HepG2 (cell line): Measurements from ENCODE around the gene ELP1. TPM values are rescaled to one million over a fixed set of nuclear protein-coding genes. Genes with fewer than 3 reads are reported as not detected.

Experiments
- ATAC-seq: fragments of 200-7000 bp; cut with Tn5 transposase; 3 replicates; pipeline ENCODE4 v1.9.1; 2020; ENCODE audit warnings: mild to moderate bottlenecking, moderate library complexity
- BruUV-seq: library from RNA; stranded (reverse); fragments of 400-500 nt; replicated peaks from 2 replicates; lab custom pipeline; 2021; lab: Mats Ljungman, UMichigan
- CTCF ChIA-PET: fragments of 300-600 bp; formaldehyde crosslinking; extraction: SDS; loops from one replicate; lab custom pipeline; 2021; ENCODE audit warnings: low total read pairs, inconsistent platforms, low intra/inter-chr PET ratio; lab: Yijun Ruan, JAX
- POLR2A ChIA-PET: fragments of 350-600 bp; sonication (Branson Sonifier 250); formaldehyde crosslinking; loops from one replicate; lab custom pipeline; 2020; ENCODE audit warnings: antibody characterized with exemption, inconsistent platforms; lab: Yijun Ruan, JAX
- DNase-seq: peaks from one replicate; pipeline ENCODE4 v3.0.0-alpha.2; 2015; ENCODE audit warnings: low spot score
- FAIRE-seq: peaks from 3 replicates; lab custom pipeline; 2011; peaks lifted over from hg19 to GRCh38; lab: Jason Lieb, UNC
- H2AFZ ChIP-seq: one replicate; pipeline ENCODE4 v1.6.1; 2011; ENCODE audit warnings: low read length, inconsistent platforms
- H3K27ac ChIP-seq: fragments of 300-600 bp; 3 replicates; pipeline ENCODE4 v1.8.0; 2011; ENCODE audit warnings: mixed run types, mild to moderate bottlenecking, mixed read lengths, low read length, inconsistent platforms; ENCODE audit not compliant: insufficient read depth; ENCODE audit errors: extremely low read length
- H3K27me3 ChIP-seq, 2 experiments: fragments of 200-600 bp in 1 of 2; 2 replicates in 1 of 2; 3 replicates in 1 of 2; pipeline versions ENCODE4 v1.6.0 to v1.8.0; 2011; ENCODE audit warnings: low read length in 2 of 2, mild to moderate bottlenecking in 2 of 2, moderate library complexity in 2 of 2, inconsistent platforms in 1 of 2; ENCODE audit not compliant: insufficient read depth in 2 of 2, control insufficient read depth in 1 of 2
- H3K36me3 ChIP-seq, 2 experiments: fragments of 200-600 bp in 1 of 2; replicated peaks in 1 of 2; 2 replicates in 1 of 2; 3 replicates in 1 of 2; pipeline versions ENCODE4 v1.5.1 to v1.8.0; 2011; ENCODE audit warnings: low read length in 2 of 2, inconsistent platforms in 1 of 2; ENCODE audit not compliant: insufficient read depth in 2 of 2, control insufficient read depth in 1 of 2
- H3K4me1 ChIP-seq: 2 replicates; pipeline ENCODE4 v1.5.1; 2012; ENCODE audit warnings: low read length, inconsistent platforms; ENCODE audit not compliant: insufficient read depth
- H3K4me2 ChIP-seq: 2 replicates; pipeline ENCODE4 v1.6.0; 2011; ENCODE audit warnings: low read depth, low read length, inconsistent platforms
- H3K4me3 ChIP-seq, 3 experiments: fragments of 200-600 bp in 1 of 3; sonication (generic), shearing (Covaris generic) in 1 of 3; replicated peaks in 1 of 3; 2 replicates each; pipeline ENCODE4 v1.5.1; 2011 to 2016; ENCODE audit warnings: low read length in 3 of 3, inconsistent platforms in 2 of 3, low read depth in 2 of 3, mild to moderate bottlenecking in 2 of 3, control low read depth in 1 of 3, mixed read lengths in 1 of 3; ENCODE audit not compliant: insufficient read depth in 1 of 3
- H3K79me2 ChIP-seq: one replicate; pipeline ENCODE4 v1.6.1; 2011; ENCODE audit warnings: low read length, inconsistent platforms; ENCODE audit not compliant: insufficient read depth
- H3K9ac ChIP-seq: 2 replicates; pipeline ENCODE4 v1.6.0; 2011; ENCODE audit warnings: mild to moderate bottlenecking, low read depth, low read length, inconsistent platforms; ENCODE audit not compliant: insufficient read depth
- H3K9me3 ChIP-seq: 2 replicates; pipeline ENCODE4 v1.5.1; 2012; ENCODE audit warnings: mild to moderate bottlenecking, low read length
- H4K20me1 ChIP-seq: 2 replicates; pipeline ENCODE4 v1.6.0; 2011; ENCODE audit warnings: inconsistent platforms, mild to moderate bottlenecking, low read length, moderate library complexity; ENCODE audit not compliant: insufficient read depth
- HOXA7 ChIP-seq: sonication (generic); formaldehyde crosslinking; IDR thresholded peaks from 2 replicates; pipeline ENCODE4 v1.8.1; 2022; ENCODE audit warnings: mild to moderate bottlenecking, missing genetic modification reagents, moderate library complexity
- PCBP1 ChIP-seq: fragments of 200-400 bp; formaldehyde crosslinking; IDR thresholded peaks from 2 replicates; pipeline ENCODE4 v1.6.1; 2017; ENCODE audit warnings: mild to moderate bottlenecking, low read depth, low read length, borderline replicate concordance
- RXRB ChIP-seq: IDR thresholded peaks from 2 replicates; pipeline ENCODE4 v1.6.1; 2016; ENCODE audit warnings: borderline replicate concordance, missing genetic modification reagents, missing compliant biosample characterization
- SMC3 ChIP-seq: IDR thresholded peaks from 2 replicates; pipeline ENCODE4 v1.6.1; 2011; ENCODE audit warnings: low read length, improper control_type of control experiment
- STAG1 ChIP-seq: sonication (generic); formaldehyde crosslinking; IDR thresholded peaks from 2 replicates; pipeline ENCODE4 v1.4.0; 2020; ENCODE audit warnings: missing genetic modification reagents
- TBP ChIP-seq: sonication (generic); formaldehyde crosslinking; IDR thresholded peaks from 2 replicates; pipeline ENCODE4 v1.5.0; 2020; ENCODE audit warnings: missing genetic modification reagents
- TEAD3 ChIP-seq: optimal IDR thresholded peaks from 2 replicates; pipeline ENCODE3; 2016; ENCODE audit warnings: borderline replicate concordance
- ZFP90 ChIP-seq: sonication (generic); formaldehyde crosslinking; IDR thresholded peaks from 2 replicates; pipeline ENCODE4 v1.8.0; 2022; ENCODE audit warnings: missing genetic modification reagents, mild to moderate bottlenecking, inconsistent platforms, borderline replicate concordance
- ZNF703 ChIP-seq: sonication (generic); formaldehyde crosslinking; IDR thresholded peaks from 2 replicates; pipeline ENCODE4 v1.5.1; 2020; ENCODE audit warnings: missing genetic modification reagents, mild to moderate bottlenecking, moderate library complexity, borderline replicate concordance
- ZNF749 ChIP-seq: sonication (generic); formaldehyde crosslinking; IDR thresholded peaks from 2 replicates; pipeline ENCODE4 v1.8.0; 2022; ENCODE audit warnings: mild to moderate bottlenecking, missing genetic modification reagents, moderate library complexity, borderline replicate concordance
- WGBS: methylation state at CpG from one replicate; pipeline ENCODE4 v1.1.6; 2017; ENCODE audit warnings: low lambda C conversion rate; 5-methylcytosine and 5-hydroxymethylcytosine counted together
- in situ Hi-C: cut with HindIII; loops from 2 replicates; pipeline ENCODE4 v1.10.0; 2017; ENCODE audit warnings: low pct_unique_long_range_greater_than_20kb; ENCODE audit not compliant: extremely low pct_ligation_motif_present
- intact Hi-C: fragments of 100-400 bp; cut with micrococcal nuclease; formaldehyde crosslinking; loops from one replicate; pipeline ENCODE4 v1.10.0; 2022; ENCODE audit not compliant: unreplicated experiment
- polyA plus RNA-seq, 8 experiments: library from polyadenylated mRNA; depleted of rRNA in 3 of 8; stranded (reverse) in 7 of 8; unstranded in 1 of 8; fragments of >200 nt; fragmentation: Illumina TruSeq in 4 of 8; extraction: Trizol in 4 of 8; gene quantifications; 2 replicates each; pipeline versions ENCODE4 v1.2.1 to v1.2.3, GENCODE V29; 2011 to 2016; ENCODE audit warnings: low read depth in 4 of 8, missing spikeins in 1 of 8, mixed read lengths in 1 of 8; ENCODE audit not compliant: insufficient read depth in 1 of 8
- total RNA-seq, 5 experiments: library from RNA; depleted of rRNA; stranded (reverse); fragments of >200 nt; fragmentation: Illumina TruSeq; extraction: Trizol; gene quantifications; 2 replicates each; pipeline ENCODE4 v1.2.3, GENCODE V29; 2016; ENCODE audit warnings: low read depth in 1 of 5
- TF ChIP-seq, protein P1 (sequence below): sonication (generic); formaldehyde crosslinking; IDR thresholded peaks from 2 replicates; pipeline ENCODE4 v1.5.0; 2020; ENCODE audit warnings: mild to moderate bottlenecking, missing genetic modification reagents, moderate library complexity
- TF ChIP-seq, protein P2 (sequence below): sonication (generic); formaldehyde crosslinking; IDR thresholded peaks from 2 replicates; pipeline ENCODE4 v1.9.0; 2021; ENCODE audit warnings: missing genetic modification reagents, borderline replicate concordance

Gene ELP1
- total and polyA plus RNA-seq, 2 of the 13 experiments (the other 11 are each of a cell fraction or from before 2014, with no cell fraction given), result 157 to 275 TPM

DNA sequence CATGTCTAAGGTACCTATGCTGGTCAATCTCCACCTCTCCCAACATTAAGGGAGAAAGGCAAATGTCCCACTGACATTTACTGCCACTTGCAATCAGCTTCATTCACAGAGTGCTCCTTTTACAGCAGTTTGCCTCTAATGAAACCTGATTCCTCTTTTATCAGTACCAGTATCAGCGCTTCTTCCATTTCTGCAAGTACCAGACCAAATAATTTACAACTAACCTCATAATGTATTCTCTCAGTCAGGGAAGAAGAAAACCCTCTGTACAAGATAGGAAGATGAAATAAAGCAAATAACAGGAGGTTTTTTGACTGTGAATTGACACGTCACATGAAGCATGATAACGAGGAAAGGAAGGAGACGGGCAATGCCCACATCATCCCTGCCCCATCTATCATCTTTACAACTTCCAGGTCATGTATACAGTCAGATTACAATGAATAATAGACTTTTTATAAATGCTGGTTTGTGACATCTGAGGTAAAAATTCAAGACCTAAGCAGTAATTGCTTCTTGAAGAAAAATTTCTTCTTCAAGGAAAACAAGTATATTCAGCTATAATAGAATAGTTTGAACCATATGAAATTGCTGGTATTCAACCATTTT is 22.2 kb upstream of the ELP1 start (continued):
- TF ChIP-seq ZFP90 (CRISPR knock-in tag) (no peak), HOXA7 (no peak)

DNA sequence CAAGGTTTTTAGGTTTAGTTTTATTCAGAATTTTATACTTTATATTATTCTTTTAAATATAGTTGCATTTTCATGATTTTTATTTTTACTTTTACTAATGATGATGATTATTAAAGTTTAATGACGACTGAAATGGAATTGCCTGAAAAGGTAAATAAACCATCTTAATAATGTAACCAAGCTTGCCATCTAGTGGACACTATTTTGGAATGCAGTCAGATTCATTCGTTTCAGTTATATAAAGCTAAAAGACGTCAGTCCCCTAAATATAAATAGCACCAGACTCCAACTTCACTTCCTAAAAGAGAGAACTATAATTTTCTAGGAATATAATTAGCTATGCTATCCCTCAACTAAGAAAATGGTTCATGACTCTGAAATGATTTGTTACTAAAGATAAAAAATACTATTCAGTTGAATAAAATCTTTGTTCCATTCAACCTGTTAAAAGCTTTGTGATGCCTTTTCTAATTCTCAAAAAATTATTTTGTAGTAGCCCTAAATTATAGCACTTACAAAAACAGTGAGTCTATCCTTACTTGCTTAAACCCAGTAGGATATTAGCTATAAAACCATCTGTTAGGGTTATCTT is 20.2 kb upstream of the ELP1 start:
- intact Hi-C loops, result loop anchor here (1.0 to 2.0 kb wide), 2 partner anchors 65 to 104 kb away; no protein-coding TSS in a partner anchor
- DNase-seq (peak; percentile 61), ATAC-seq (no peak), FAIRE-seq (no peak)
- Histone ChIP-seq H3K79me2 (no peaks in the 10 kb centered on the region), H3K36me3 (peaks cover 2 to 6% of the 10 kb centered on the region in 2 experiments; a peak in 4 of 5 replicates), H3K27me3 (no peaks in the 10 kb centered on the region), H4K20me1 (no peaks in the 10 kb centered on the region), H3K9ac (no peak overlapping the region), H3K4me1 (no peaks in the 10 kb centered on the region), H3K4me2 (no peak overlapping the region), H3K27ac (no peak overlapping the region), H2AFZ (no peak overlapping the region), H3K4me3 (no peak overlapping the region), H3K9me3 (no peaks in the 10 kb centered on the region)
- 13% methylated on average over 3 of the region's 3 CpGs for WGBS
- POLR2A ChIA-PET, result interaction anchor here (0.9 to 1.3 kb wide), 3 partner anchors 60 to 68 kb away, joined by 3 to 6 read pairs (median 4); no protein-coding TSS in a partner anchor
- BruUV-seq, result no TSS peak
- CTCF ChIA-PET, result interaction anchor here (1.8 to 2.4 kb wide), 2 partner anchors 64 to 104 kb away, joined by 8 to 12 read pairs; no protein-coding TSS in a partner anchor
- in situ Hi-C loops, result no loop called here
- TF ChIP-seq PCBP1 (no peak), TEAD3 (CRISPR knock-in tag) (peak; percentile 12), STAG1 (CRISPR knock-in tag) (peak; percentile 78), ZNF749 (CRISPR knock-in tag) (no peak), ZNF703 (CRISPR knock-in tag) (no peak), TBP (no peak), RXRB (CRISPR knock-in tag) (0 out of 2 replicates have a peak, but pooled peaks have one; percentile 8), SMC3 (peak; percentile 53; the same call in 1 of the 2 replicates)
- TF ChIP-seq, protein P1, sequence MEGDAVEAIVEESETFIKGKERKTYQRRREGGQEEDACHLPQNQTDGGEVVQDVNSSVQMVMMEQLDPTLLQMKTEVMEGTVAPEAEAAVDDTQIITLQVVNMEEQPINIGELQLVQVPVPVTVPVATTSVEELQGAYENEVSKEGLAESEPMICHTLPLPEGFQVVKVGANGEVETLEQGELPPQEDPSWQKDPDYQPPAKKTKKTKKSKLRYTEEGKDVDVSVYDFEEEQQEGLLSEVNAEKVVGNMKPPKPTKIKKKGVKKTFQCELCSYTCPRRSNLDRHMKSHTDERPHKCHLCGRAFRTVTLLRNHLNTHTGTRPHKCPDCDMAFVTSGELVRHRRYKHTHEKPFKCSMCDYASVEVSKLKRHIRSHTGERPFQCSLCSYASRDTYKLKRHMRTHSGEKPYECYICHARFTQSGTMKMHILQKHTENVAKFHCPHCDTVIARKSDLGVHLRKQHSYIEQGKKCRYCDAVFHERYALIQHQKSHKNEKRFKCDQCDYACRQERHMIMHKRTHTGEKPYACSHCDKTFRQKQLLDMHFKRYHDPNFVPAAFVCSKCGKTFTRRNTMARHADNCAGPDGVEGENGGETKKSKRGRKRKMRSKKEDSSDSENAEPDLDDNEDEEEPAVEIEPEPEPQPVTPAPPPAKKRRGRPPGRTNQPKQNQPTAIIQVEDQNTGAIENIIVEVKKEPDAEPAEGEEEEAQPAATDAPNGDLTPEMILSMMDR (CRISPR knock-in tag), result peak; percentile 68
- TF ChIP-seq, protein P2, sequence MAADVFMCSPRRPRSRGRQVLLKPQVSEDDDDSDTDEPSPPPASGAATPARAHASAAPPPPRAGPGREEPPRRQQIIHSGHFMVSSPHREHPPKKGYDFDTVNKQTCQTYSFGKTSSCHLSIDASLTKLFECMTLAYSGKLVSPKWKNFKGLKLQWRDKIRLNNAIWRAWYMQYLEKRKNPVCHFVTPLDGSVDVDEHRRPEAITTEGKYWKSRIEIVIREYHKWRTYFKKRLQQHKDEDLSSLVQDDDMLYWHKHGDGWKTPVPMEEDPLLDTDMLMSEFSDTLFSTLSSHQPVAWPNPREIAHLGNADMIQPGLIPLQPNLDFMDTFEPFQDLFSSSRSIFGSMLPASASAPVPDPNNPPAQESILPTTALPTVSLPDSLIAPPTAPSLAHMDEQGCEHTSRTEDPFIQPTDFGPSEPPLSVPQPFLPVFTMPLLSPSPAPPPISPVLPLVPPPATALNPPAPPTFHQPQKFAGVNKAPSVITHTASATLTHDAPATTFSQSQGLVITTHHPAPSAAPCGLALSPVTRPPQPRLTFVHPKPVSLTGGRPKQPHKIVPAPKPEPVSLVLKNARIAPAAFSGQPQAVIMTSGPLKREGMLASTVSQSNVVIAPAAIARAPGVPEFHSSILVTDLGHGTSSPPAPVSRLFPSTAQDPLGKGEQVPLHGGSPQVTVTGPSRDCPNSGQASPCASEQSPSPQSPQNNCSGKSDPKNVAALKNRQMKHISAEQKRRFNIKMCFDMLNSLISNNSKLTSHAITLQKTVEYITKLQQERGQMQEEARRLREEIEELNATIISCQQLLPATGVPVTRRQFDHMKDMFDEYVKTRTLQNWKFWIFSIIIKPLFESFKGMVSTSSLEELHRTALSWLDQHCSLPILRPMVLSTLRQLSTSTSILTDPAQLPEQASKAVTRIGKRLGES (CRISPR knock-in tag), result no peak
